Measurements from ENCODE around the gene CFAP46. TPM values are rescaled to one million over a fixed set of nuclear protein-coding genes. Genes with fewer than 3 reads are reported as not detected.
"Not testable (repeated sequence)": the region's sequence is repeated elsewhere in the genome, so short reads cannot be mapped to it uniquely, and the experiment has no call there.

CFAP46 gene
- total and polyA plus RNA-seq, 2 experiments from 2014 or later, result 0.20 to 0.22 TPM

DNA sequence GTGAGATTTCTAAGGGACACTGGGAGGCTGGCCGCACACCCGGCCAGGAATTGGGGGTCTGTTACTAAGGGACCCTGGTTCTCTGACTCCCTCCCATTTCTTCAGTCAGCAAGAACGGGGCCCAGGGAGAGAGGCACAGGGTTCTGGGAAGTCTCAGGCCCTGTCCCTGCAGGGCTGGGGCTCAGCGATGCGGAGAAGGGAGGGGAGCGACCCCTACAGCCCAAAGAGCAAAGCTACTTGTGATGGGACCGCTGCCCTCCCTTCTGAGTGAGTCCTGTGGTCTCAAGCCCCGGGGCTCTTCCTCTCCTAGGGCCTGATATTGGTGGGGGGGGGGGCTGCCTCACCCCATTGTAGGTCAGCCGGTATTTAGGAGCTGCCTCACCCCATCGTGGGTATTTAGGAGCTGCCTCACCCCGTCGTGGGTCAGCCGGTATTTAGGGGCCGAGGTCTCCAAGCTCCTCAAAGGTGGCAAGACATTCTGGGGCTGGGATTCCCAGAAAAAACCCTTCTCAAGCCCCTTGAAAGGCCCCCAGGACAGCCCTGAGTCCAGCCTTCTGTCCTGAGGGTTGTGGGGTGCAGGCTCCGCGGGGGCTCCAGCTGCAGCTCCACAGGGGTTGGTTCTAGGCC lies 139.6 kb downstream of the CFAP46 start:
- 75 to 80% methylated on average over 15 to 16 of the region's 16 CpGs for WGBS, 2 experiments (ENCODE audit: low coverage in 1 of 2, low lambda C conversion rate in 2 of 2, missing lambda C conversion rate in 2 of 2)
- H3K9me3 ChIP-seq (ENCODE audit: low read depth), result no peaks in the 10 kb centered on the region
- in situ Hi-C loops (cut with MboI), result no loop called here

DNA sequence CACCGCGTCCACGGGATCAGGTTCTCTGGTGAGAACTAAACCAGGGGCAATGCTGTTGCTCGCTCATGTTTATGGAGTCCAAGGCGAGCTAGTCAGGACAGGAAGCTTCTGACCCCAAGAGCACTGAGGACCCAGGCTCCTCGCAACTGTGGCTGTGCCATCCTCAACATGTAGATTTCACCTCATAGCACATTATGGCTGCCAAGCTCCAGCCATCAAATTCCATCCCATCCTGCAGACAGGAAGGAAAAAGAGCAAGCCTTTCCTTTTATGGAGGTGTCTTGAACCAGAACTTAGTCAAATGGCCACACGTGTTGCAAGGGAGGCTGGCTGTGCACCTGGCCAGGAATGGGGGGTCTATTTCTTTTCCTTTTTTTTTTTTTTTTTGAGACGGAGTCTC lies 140.3 kb downstream of the CFAP46 start:
- no peak for DNase-seq
- H3K79me2 ChIP-seq (ENCODE audit: insufficient read depth), result no peaks in the 10 kb centered on the region
- no peaks in the 10 kb centered on the region for H3K9me2 ChIP-seq (ENCODE audit: insufficient read depth)
- no peak overlapping the region for H3K9ac ChIP-seq
- H4K20me1 ChIP-seq (ENCODE audit: insufficient read depth), result no peaks in the 10 kb centered on the region
- no peak overlapping the region for H2AFZ ChIP-seq
- H3K4me2 ChIP-seq (ENCODE audit: unreplicated experiment), result no peak overlapping the region
- H3K36me3 ChIP-seq (ENCODE audit: low read depth), result no peaks in the 10 kb centered on the region
- H3K27me3 ChIP-seq (replicated peaks; ENCODE audit: insufficient read depth), result peaks cover 9% of the 10 kb centered on the region
- WGBS, 2 experiments (ENCODE audit: low coverage in 1 of 2, low lambda C conversion rate in 2 of 2, missing lambda C conversion rate in 2 of 2), result 68 to 72% methylated on average over 7 to 8 of the region's 8 CpGs
- H3K4me1 ChIP-seq (ENCODE audit: insufficient read depth), result no peaks in the 10 kb centered on the region
- no peaks in the 10 kb centered on the region for H3K9me3 ChIP-seq (ENCODE audit: low read depth)
- no peak overlapping the region for H3K4me3 ChIP-seq
- no peak overlapping the region for H3K27ac ChIP-seq
- TF ChIP-seq EZH2phosphoT487 (IDR thresholded peaks at IDR 0.05; ENCODE audit: insufficient read depth, low read depth), result no peak
- TF ChIP-seq EZH2 (IDR thresholded peaks at IDR 0.05; ENCODE audit: insufficient read depth, poor library complexity, severe bottlenecking), result no peak
- no peaks in the 10 kb centered on the region for H3F3A ChIP-seq (ENCODE audit: insufficient read depth)
- in situ Hi-C loops (cut with MboI), result no loop called here

More for the DNA sequence above, 139.6 kb downstream of the CFAP46 start:
- no peaks in the 10 kb centered on the region for H3K36me3 ChIP-seq (ENCODE audit: low read depth)
- H3K4me1 ChIP-seq (ENCODE audit: insufficient read depth), result no peaks in the 10 kb centered on the region
- no peak for DNase-seq
- no peak overlapping the region for H2AFZ ChIP-seq
- no peak overlapping the region for H3K9ac ChIP-seq
- H3K79me2 ChIP-seq (ENCODE audit: insufficient read depth), result no peaks in the 10 kb centered on the region
- H3K9me2 ChIP-seq (ENCODE audit: insufficient read depth), result no peaks in the 10 kb centered on the region
- no peak overlapping the region for H3K4me2 ChIP-seq (ENCODE audit: unreplicated experiment)
- no peaks in the 10 kb centered on the region for H4K20me1 ChIP-seq (ENCODE audit: insufficient read depth)
- TF ChIP-seq EZH2 (IDR thresholded peaks at IDR 0.05; ENCODE audit: insufficient read depth, poor library complexity, severe bottlenecking) (no peak), EZH2phosphoT487 (IDR thresholded peaks at IDR 0.05; ENCODE audit: insufficient read depth, low read depth) (no peak)
- peaks cover 3% of the 10 kb centered on the region for H3K27me3 ChIP-seq (replicated peaks; ENCODE audit: insufficient read depth)
- H3K27ac ChIP-seq, result no peak overlapping the region
- H3F3A ChIP-seq (ENCODE audit: insufficient read depth), result no peaks in the 10 kb centered on the region
- no peak overlapping the region for H3K4me3 ChIP-seq

DNA sequence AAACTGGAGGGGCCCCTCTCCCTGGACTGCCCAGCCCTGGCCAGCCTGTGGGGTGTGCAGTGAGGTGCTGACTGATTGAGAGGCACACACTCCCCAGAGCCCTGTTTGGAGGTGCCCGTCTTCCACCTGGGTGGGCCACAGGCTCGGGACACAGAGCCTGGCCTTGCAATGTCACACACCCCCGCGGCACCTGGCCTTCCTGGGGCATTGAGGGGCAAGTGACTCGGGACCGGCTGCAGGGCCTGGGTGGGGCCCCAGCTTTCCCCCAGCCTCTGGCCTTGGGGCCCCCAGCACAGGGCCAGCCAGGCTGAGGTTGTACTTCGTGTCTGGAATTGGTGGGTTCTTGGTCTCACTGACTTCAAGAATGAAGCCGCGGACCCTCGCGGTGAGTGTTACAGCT lies 142.5 kb downstream of the CFAP46 start:
- H3F3A ChIP-seq (ENCODE audit: insufficient read depth), result no peaks in the 10 kb centered on the region
- no peaks in the 10 kb centered on the region for H3K36me3 ChIP-seq (ENCODE audit: low read depth)
- H3K4me1 ChIP-seq (ENCODE audit: insufficient read depth), result no peaks in the 10 kb centered on the region
- TF ChIP-seq EZH2phosphoT487 (IDR thresholded peaks at IDR 0.05; ENCODE audit: insufficient read depth, low read depth) (no peak), EZH2 (IDR thresholded peaks at IDR 0.05; ENCODE audit: insufficient read depth, poor library complexity, severe bottlenecking) (no peak)
- H3K4me2 ChIP-seq (ENCODE audit: unreplicated experiment), result no peak overlapping the region
- no peak overlapping the region for H3K9ac ChIP-seq
- no peaks in the 10 kb centered on the region for H3K79me2 ChIP-seq (ENCODE audit: insufficient read depth)
- no peaks in the 10 kb centered on the region for H4K20me1 ChIP-seq (ENCODE audit: insufficient read depth)
- no peak overlapping the region for H2AFZ ChIP-seq
- no peaks in the 10 kb centered on the region for H3K9me2 ChIP-seq (ENCODE audit: insufficient read depth)
- WGBS, 2 experiments (ENCODE audit: low coverage in 1 of 2, low lambda C conversion rate in 2 of 2, missing lambda C conversion rate in 2 of 2), result 83 to 85% methylated on average over 10 to 11 of the region's 11 CpGs
- no peaks in the 10 kb centered on the region for H3K9me3 ChIP-seq (ENCODE audit: low read depth)
- H3K4me3 ChIP-seq, result no peak overlapping the region
- in situ Hi-C loops (cut with MboI), result no loop called here
- DNase-seq, result no peak
- H3K27me3 ChIP-seq (replicated peaks; ENCODE audit: insufficient read depth), result peaks cover 6% of the 10 kb centered on the region
- no peak overlapping the region for H3K27ac ChIP-seq

DNA sequence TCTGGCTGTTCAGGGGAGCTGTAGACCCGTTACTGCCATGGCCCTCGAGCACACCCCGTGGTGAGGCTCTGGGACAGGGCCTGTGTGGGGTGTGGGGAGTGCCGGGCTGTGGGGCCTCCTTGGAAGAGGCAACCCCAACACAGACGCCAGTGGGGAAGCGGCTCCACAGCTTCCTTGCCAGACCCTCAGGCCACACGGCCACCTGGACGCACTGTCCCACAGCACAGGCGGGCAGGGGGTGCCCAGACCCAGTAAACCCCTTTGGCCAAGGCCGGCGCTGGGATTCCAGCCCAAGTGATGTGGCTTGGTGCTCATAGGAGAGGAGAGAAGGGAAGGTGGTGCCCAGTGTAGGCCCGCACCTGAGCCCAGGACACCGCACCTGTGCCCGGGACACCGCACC lies 143.5 kb downstream of the CFAP46 start:
- no peak overlapping the region for H3K4me3 ChIP-seq
- no peak overlapping the region for H3K4me2 ChIP-seq (ENCODE audit: unreplicated experiment)
- H3K9me2 ChIP-seq (ENCODE audit: insufficient read depth), result no peaks in the 10 kb centered on the region
- TF ChIP-seq EZH2phosphoT487 (IDR thresholded peaks at IDR 0.05; ENCODE audit: insufficient read depth, low read depth), result no peak
- no peak overlapping the region for H3K27ac ChIP-seq
- no peaks in the 10 kb centered on the region for H3K4me1 ChIP-seq (ENCODE audit: insufficient read depth)
- 76 to 79% methylated on average over 10 to 15 of the region's 15 CpGs for WGBS, 2 experiments (ENCODE audit: low coverage in 1 of 2, low lambda C conversion rate in 2 of 2, missing lambda C conversion rate in 2 of 2)
- H3K9ac ChIP-seq, result no peak overlapping the region
- no peaks in the 10 kb centered on the region for H4K20me1 ChIP-seq (ENCODE audit: insufficient read depth)
- no peak for DNase-seq
- no peak overlapping the region for H2AFZ ChIP-seq
- no peaks in the 10 kb centered on the region for H3K9me3 ChIP-seq (ENCODE audit: low read depth)
- H3F3A ChIP-seq (ENCODE audit: insufficient read depth), result no peaks in the 10 kb centered on the region
- H3K36me3 ChIP-seq (ENCODE audit: low read depth), result no peaks in the 10 kb centered on the region
- H3K27me3 ChIP-seq (replicated peaks; ENCODE audit: insufficient read depth), result peaks cover 6% of the 10 kb centered on the region
- no peaks in the 10 kb centered on the region for H3K79me2 ChIP-seq (ENCODE audit: insufficient read depth)
- in situ Hi-C loops (cut with MboI), result no loop called here

DNA sequence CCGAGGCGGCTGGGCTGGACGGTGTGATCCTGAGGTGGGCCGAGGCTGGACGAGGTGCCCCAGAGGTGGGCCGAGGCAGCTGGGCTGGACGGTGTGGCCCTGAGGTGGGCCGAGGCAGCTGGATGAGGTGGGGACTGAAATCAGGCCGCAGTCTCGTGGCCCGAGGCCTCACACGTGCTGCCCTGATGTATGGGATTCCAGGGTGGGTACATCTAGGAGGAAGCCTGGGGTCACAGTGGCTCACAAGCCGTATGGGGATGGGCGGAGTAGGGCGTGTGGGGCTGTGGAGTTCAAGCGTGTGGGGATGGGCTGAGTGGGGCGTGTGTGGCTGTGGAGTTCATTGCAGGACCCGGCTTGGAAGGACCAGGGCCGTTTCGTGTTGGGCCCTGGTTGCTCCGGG lies 144.0 kb downstream of the CFAP46 start:
- in situ Hi-C loops (cut with MboI), result no loop called here
- Histone ChIP-seq H3K4me3 (no peak overlapping the region), H3K9me3 (ENCODE audit: low read depth) (no peaks in the 10 kb centered on the region), H3K27ac (no peak overlapping the region), H3K9ac (no peak overlapping the region), H3K79me2 (ENCODE audit: insufficient read depth) (no peaks in the 10 kb centered on the region), H3K4me1 (ENCODE audit: insufficient read depth) (no peaks in the 10 kb centered on the region), H2AFZ (no peak overlapping the region), H3F3A (ENCODE audit: insufficient read depth) (no peaks in the 10 kb centered on the region), H3K27me3 (replicated peaks; ENCODE audit: insufficient read depth) (peaks cover 6% of the 10 kb centered on the region), H3K4me2 (ENCODE audit: unreplicated experiment) (no peak overlapping the region), H3K9me2 (ENCODE audit: insufficient read depth) (no peaks in the 10 kb centered on the region), H4K20me1 (ENCODE audit: insufficient read depth) (no peaks in the 10 kb centered on the region), H3K36me3 (ENCODE audit: low read depth) (no peaks in the 10 kb centered on the region)
- 65 to 70% methylated on average over 11 to 21 of the region's 21 CpGs for WGBS, 2 experiments (ENCODE audit: low coverage in 1 of 2, low lambda C conversion rate in 2 of 2, missing lambda C conversion rate in 2 of 2)
- TF ChIP-seq EZH2phosphoT487 (IDR thresholded peaks at IDR 0.05; ENCODE audit: insufficient read depth, low read depth) (no peak), EZH2 (IDR thresholded peaks at IDR 0.05; ENCODE audit: insufficient read depth, poor library complexity, severe bottlenecking) (no peak)
- no peak for DNase-seq

DNA sequence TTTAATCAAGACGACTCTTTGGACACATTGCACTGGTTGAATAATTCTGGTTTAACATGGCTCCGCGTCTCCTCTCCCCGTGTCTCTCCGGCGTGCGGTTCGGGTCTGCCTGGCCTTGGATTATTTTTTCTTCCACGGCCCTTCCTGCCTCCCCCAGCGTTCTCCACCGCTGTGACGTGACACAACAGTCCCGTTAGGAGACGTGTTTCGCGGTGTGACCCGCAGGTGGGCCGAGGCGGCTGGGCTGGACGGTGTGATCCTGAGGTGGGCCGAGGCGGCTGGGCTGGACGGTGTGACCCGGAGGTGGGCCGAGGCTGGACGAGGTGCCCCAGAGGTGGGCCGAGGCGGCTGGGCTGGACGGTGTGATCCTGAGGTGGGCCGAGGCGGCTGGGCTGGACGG lies 144.4 kb downstream of the CFAP46 start:
- H3K9me2 ChIP-seq (ENCODE audit: insufficient read depth); H4K20me1 ChIP-seq (ENCODE audit: insufficient read depth); H3K4me2 ChIP-seq (ENCODE audit: unreplicated experiment); H3K36me3 ChIP-seq (ENCODE audit: low read depth); H3F3A ChIP-seq (ENCODE audit: insufficient read depth); H3K4me1 ChIP-seq (ENCODE audit: insufficient read depth); H3K79me2 ChIP-seq (ENCODE audit: insufficient read depth); H3K27ac ChIP-seq; in situ Hi-C loops (cut with MboI); H3K4me3 ChIP-seq; H3K9ac ChIP-seq; H2AFZ ChIP-seq; DNase-seq; H3K9me3 ChIP-seq (ENCODE audit: low read depth); H3K27me3 ChIP-seq (replicated peaks; ENCODE audit: insufficient read depth): not testable (repeated sequence)
- 76 to 85% methylated on average over 24 to 28 of the region's 32 CpGs for WGBS, 2 experiments (ENCODE audit: low coverage in 1 of 2, low lambda C conversion rate in 2 of 2, missing lambda C conversion rate in 2 of 2)

Data from GM23248 (cell line).